ENCODE measurements around the gene SAMD1.

Gene SAMD1

GRCh38 chr19:14090509-14091080 is at the start of gene SAMD1:
Gene SAMD1, minus strand, starts transcription at chr19:14090751.
- DNase-seq: peak; percentile 82

GRCh38 chr19:14139944-14140343 is 49.4 kb upstream of the SAMD1 start:
- no peak for DNase-seq

DNA sequence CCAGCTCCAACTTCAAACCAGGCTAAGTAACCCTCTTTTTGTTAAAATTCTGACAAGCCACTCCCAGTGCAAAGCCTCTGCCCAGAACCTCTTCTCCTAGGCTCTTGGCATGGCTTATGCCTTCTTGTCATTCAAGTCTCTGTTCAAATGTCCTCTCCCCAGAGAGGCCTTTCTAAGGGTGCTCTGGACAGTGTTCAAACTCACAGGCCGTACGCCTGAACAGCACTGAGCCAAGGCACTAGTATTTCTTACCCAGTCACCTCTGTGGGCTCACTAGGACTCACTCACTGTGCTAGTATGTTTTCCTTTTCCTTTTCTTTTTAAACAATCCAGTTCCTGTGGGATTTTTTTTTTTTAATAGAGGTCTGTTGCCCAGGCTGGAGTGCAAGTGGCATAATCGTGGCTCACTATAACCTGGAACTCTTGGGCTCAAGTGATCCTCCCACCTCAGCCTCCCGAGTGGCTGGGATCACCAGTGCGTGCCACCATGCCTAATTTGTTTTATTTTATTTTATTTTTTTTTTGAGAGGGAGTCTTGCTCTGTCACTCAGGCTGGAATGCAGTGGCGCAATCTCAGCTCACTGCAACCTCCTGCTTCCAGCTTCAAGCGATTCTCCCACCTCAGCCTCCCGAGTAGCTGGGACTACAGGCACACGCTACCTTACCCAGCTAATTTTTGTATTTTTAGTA is 48.2 kb upstream of the SAMD1 start:
- no peak for DNase-seq

GRCh38 chr19:14136509-14137281 is 46.1 kb upstream of the SAMD1 start, which contains the start of gene ASF1B:
Gene ASF1B, minus strand, starts transcription at chr19:14136589. Its CDS starts 133 bp downstream, at chr19:14136456.
- DNase-seq: peak; percentile 97

DNA sequence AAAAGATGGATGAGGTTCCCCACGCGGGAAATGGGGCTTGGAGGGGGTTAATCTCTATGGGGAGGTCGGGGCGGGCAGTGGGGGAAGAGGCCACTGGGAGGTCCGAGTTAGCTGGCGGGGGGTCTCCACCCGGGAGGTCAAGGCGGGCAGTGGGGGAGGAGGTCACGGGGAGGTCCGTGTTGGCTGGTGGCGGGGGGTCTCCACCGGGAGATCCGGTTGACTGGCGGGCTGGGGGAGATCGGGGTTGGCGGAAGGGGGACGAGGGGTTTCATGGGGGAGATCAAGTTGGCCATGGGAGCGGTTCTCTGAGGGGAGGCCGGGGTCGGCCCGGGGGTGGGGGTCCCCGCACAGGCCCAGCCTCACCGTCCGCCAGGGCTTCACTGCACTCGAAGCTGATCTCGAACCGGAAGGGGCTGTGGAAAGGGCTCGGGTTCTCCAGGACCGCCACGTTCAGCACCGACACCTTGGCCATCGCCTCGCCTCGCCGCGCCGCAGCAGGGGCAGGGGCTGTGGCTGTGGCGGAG is 45.5 kb upstream of the SAMD1 start:
- DNase-seq: no peak

DNA sequence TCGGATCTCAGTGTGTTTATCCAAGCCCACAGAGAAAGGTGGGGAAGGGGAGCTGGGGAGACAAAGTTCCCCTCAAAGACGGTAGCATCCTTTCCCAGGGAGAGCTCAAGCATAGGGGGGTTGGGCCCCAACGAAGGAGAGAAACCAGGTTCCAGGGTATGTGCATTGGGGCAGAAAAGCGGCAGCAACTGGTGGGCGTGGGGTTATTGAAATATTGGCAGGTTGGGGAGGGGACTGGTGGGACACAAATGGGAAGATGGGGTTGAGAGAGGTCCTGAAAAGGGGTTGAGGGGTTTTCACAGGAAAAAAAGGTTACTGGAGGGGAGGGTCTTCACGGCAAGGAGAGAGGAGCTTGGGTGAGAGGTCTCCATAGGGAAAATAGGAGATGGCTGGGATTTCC is 44.8 kb upstream of the SAMD1 start:
- DNase-seq: no peak

GRCh38 chr19:14127929-14128509 is 37.5 kb upstream of the SAMD1 start:
- no peak for DNase-seq

DNA sequence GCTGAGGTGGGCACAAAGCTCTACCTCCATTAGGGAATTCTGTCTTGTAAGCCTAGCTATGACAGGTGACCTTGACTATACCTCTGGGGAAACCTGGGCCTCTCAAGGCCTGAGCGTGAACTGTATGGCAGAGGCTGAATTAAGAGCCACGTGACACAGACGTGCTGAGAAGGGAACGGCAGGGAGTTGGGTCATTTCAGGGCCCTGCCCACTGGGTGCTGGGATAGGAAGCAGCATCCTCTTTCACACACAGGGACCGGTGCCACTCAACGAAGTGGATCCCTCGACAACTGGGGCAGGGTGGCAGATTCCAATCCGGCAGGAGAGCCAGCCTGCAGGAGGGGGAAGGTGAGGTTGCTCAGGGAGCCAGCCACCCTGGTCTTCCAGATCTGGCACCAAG is 36.6 kb upstream of the SAMD1 start:
- DNase-seq: no peak

DNA sequence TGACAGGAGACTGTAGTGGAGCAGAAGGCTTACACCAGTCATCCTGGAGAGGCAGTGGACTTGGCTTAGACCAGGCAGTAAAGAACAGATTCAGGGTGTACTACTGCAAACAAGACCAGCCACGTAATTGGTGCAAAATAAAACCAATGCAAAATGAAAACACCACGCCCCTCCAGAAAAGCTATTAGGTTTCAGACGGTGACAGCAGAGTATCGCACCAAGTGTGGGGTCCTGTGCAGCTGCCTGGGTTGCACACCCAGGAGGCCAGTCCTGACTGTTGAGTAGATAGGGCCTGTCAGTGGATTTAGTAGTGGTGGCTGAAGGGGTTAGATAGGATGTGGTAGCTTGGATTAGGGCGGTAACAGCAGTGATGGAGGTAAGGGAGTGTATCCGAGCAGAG is 32.4 kb upstream of the SAMD1 start:
- no peak for DNase-seq

DNA sequence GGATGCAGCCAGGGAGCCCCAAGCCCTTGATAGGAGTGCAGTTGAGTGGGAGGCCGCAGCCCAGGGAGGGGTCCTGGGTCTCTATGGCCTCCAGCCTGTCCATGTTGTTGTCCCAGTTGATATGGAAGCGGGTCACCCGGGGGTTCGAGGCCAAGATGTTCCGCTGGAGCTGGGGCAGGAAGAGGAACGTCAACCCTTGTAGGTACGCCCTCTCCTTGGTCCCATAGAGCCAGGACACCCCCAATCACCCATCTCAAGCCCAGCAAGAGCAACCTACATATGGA is 29.9 kb upstream of the SAMD1 start:
- no peak for DNase-seq

DNA sequence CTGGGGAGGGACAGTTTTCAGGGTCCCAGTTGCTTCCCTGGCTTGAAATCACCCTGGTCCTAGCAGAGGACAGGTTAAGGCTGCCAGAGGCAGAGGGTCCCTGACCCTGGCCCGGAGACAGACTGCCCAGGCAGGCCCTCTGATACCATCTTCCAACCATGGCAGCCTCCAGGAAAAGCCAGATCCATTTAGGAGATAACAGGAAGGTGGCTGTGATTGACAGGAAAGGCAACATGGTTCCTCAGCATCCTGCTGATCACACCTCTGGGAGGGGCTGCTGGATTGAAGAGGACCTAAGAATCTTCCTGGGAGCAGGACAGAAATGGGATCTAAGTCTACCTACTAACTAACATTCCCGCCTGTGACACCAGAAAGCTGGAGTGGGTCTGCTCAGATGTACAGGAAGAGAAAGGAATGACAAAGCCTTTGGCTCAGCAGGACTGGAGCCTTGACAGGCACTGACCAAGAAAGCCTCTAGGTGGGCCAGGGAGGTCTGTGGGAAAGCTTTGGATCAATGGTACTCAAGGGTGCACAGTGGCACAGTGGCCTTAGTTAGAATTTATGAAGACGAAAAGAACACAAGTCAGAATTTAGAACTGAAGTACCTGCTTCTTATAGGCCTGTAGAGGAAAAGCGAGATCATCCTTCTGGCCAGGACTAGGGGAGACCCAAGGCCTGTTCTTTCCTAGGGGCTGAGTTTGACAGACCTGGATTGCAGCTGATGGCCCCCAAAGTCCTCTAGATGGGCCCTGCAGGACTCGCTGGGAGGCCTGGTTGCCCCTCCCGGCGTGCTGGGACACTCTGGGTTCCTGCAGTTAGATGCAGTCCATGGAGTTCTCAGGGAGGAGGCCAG is 29.3 kb upstream of the SAMD1 start:
- no peak for DNase-seq

GRCh38 chr19:14119146-14119545 is 28.6 kb upstream of the SAMD1 start:
- DNase-seq: no peak

GRCh38 chr19:14118165-14119051 is 27.9 kb upstream of the SAMD1 start:
- peak; percentile 55 for DNase-seq

DNA sequence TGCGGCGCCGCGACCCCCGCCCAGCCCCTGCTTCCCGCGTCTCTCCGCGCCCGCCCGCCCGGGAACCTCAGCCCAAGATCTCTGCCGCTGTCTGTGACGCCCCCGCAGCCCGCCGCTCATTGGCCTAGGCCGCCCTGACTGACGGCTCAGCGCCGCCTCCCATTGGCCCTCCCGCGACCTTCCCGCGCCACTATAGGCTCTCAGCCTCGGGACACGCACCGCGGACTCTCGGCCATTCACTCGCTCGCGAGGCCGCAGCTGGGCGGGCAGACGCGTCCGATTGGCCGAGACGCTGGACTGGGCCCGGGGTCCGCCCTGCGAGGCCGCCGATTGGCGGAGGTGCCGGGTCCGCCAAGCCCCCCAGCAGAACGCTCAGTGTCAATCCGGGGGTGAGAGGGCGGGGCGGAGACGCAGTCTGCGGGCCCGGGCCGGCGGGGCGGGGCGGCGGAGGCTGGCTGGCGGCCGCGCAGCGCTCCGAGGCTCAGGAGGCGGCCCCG is 27.2 kb upstream of the SAMD1 start, which contains the start of gene PRKACA:
Gene PRKACA (minus strand): TSS at position 95 of the 497 bp plus-strand sequence. CDS start 215 bp downstream, outside the sequence.
- DNase-seq: peak; percentile 98

- DNase-seq: no peak
Observed at GRCh38 chr19:14116918-14117578, 26.5 kb upstream of the SAMD1 start.

DNA sequence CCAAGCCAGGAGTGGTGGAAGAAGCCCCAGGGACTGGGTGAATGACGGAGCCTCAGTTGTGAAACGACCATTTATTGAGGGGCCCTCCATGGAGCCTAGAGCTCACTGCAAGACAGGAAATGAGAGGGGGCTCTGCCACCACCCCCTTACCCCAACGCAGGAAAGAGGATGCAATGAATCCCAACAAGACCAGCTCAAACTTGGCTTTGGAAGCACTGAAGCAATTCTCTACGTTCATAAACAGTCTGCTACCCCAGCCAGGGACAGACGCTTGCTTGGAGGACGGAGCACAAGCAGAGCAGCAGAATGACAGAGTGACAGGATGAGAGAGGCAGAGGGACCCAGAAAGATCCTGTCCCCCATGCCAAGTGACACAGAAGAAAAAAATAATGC is 26.0 kb upstream of the SAMD1 start:
- no peak for DNase-seq

DNA sequence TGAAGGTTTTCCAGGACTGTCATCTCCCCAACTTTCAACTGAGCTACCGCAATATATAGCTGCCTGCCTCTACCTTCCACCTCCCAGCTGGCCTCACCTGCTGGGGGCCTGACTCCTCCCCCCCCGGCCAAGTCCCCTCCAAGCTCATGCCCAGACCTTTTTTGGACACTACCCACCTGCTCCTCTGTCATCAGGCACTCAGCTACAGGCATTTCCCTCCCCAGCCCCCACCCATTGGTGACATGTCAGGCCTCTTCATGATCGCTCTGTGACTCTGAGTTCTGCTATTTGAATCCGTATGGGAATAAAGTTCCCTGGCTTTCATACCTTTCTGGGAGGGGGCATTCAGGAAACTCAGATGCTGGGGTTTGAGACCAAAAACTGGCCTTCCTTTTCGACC is 25.2 kb upstream of the SAMD1 start:
- no peak for DNase-seq

DNA sequence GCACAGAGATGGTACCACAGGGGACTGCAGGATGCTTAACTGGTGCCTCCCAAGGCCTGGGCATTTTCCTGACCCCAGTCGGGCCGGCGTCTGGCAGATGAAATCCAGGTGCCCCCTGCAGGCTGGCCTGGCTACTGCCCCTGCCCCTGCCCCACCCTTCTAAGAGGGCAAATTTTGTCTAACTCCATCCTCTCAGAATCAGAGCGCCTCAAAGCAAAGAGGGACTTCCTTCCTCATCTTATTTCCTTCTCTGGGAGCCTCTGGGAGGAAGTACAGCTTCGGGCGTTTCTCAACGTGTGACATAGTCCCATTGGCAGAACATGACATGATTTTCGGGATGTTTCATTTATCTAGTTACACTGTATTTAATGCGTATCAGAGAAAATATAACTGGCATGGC is 24.3 kb upstream of the SAMD1 start:
- DNase-seq: peak; percentile 59

DNA sequence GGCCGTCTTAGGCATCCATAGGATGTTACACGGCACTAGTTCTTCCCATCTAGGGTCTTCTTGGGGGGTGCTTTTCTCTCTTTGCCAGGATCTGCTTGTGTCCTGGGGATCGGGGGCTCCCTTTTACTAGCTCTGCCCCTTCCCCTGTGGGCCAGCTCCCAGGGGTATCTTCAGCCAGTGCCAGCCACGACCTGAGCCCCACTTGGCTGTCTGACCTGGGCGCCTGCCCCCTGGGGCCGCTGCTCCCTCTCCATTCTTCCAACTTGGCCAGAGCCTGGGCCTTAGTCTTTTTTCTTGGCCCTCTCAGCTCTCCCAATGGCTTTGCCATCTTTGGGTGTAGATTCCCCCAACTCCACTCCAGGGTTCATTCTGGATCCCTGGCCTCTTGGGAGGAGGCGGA is 23.9 kb upstream of the SAMD1 start:
- no peak for DNase-seq

- DNase-seq: peak; percentile 64
Observed at GRCh38 chr19:14113762-14114414, 23.3 kb upstream of the SAMD1 start.
